ENCODE measurements around the gene PPP1R14C. TPM values are rescaled to one million over a fixed set of nuclear protein-coding genes. Genes with fewer than 3 reads are reported as not detected.
"Not testable (repeated sequence)": the region's sequence is repeated elsewhere in the genome, so short reads cannot be mapped to it uniquely, and the experiment has no call there.

The PPP1R14C gene
- total RNA-seq, 2 donors from 2014 or later: 0.95 to 1.3 TPM

GRCh38 chr6:150185732-150186117 is 42.9 kb downstream of the PPP1R14C start:
- no peak for ATAC-seq (ENCODE audit: insufficient number of reproducible peaks, low FRiP score, low read depth)
- TF ChIP-seq CTCF (IDR thresholded peaks at IDR 0.05): no peak
- H3K4me1 ChIP-seq (ENCODE audit: control insufficient read depth in 1 of 2, low read depth in 2 of 2): no peaks in the 10 kb centered on the region
- H3K27me3 ChIP-seq (replicated peaks; ENCODE audit: insufficient read depth): no peaks in the 10 kb centered on the region
- H3K36me3 ChIP-seq: no peaks in the 10 kb centered on the region
- no peak for DNase-seq (ENCODE audit: low spot score)
- H3K9me3 ChIP-seq: no peaks in the 10 kb centered on the region
- no peak overlapping the region for H3K4me3 ChIP-seq
- no peak overlapping the region for H3K27ac ChIP-seq

GRCh38 chr6:150186129-150186898 is 43.5 kb downstream of the PPP1R14C start:
- DNase-seq (ENCODE audit: low spot score) (no peak), ATAC-seq (ENCODE audit: insufficient number of reproducible peaks, low FRiP score, low read depth) (no peak)
- no peak for TF ChIP-seq CTCF (IDR thresholded peaks at IDR 0.05)
- no peaks in the 10 kb centered on the region for H3K36me3 ChIP-seq
- no peaks in the 10 kb centered on the region for H3K9me3 ChIP-seq
- no peaks in the 10 kb centered on the region for H3K4me1 ChIP-seq (ENCODE audit: control insufficient read depth in 1 of 2, low read depth in 2 of 2)
- no peaks in the 10 kb centered on the region for H3K27me3 ChIP-seq (replicated peaks; ENCODE audit: insufficient read depth)
- H3K27ac ChIP-seq: no peak overlapping the region
- no peak overlapping the region for H3K4me3 ChIP-seq

DNA sequence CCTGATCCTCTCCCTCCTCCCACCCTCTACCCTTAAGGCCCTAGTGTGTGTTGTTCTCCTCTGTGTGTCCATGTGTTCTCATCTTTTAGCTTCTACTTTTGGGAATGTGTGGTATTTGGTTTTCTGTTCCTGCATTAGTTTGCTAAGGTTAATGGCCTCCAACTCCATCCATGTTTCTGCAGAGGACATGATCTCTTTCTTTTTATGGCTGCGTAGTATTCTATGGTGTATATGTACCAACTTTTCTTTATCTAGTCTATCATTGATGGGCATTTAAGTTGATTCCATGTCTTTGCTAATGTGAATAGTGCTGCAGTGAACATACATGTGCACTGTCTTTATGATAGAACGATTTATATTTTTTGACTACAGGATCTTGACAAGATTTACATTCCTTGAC is 44.6 kb downstream of the PPP1R14C start:
- not testable (repeated sequence) for ATAC-seq (ENCODE audit: insufficient number of reproducible peaks, low FRiP score, low read depth); H3K4me1 ChIP-seq (ENCODE audit: control insufficient read depth in 1 of 2, low read depth in 2 of 2); DNase-seq (ENCODE audit: low spot score); H3K9me3 ChIP-seq; H3K36me3 ChIP-seq; H3K27me3 ChIP-seq (replicated peaks; ENCODE audit: insufficient read depth); H3K4me3 ChIP-seq; H3K27ac ChIP-seq

DNA sequence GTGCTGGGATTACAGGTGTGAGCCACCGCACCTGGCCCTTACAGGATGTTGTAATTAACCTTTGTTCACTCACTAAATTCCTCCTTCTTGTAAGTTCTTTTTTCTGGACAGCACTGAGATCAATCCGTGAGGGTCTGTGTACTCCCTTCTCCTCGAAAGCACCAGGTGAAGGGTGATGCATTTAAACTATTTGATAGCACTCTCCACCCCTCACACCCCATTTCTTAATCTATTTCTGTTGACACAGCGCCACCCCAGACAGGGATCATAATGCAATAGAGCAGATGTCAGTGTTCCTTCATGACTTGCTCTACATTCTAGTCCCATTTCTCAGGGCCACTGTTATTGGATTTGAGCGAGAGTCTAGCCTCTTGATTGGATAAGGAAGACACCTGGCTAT is 46.3 kb downstream of the PPP1R14C start:
- no peaks in the 10 kb centered on the region for H3K9me3 ChIP-seq
- no peaks in the 10 kb centered on the region for H3K4me1 ChIP-seq (ENCODE audit: control insufficient read depth in 1 of 2, low read depth in 2 of 2)
- DNase-seq (ENCODE audit: low spot score) (no peak), ATAC-seq (ENCODE audit: insufficient number of reproducible peaks, low FRiP score, low read depth) (no peak)
- H3K27me3 ChIP-seq (replicated peaks; ENCODE audit: insufficient read depth): no peaks in the 10 kb centered on the region
- no peak for TF ChIP-seq CTCF (IDR thresholded peaks at IDR 0.05)
- H3K4me3 ChIP-seq: no peak overlapping the region
- H3K36me3 ChIP-seq: no peaks in the 10 kb centered on the region
- no peak overlapping the region for H3K27ac ChIP-seq

- no peak for TF ChIP-seq CTCF (IDR thresholded peaks at IDR 0.05)
Observed at GRCh38 chr6:150191809-150192208, 49.0 kb downstream of the PPP1R14C start.

DNA sequence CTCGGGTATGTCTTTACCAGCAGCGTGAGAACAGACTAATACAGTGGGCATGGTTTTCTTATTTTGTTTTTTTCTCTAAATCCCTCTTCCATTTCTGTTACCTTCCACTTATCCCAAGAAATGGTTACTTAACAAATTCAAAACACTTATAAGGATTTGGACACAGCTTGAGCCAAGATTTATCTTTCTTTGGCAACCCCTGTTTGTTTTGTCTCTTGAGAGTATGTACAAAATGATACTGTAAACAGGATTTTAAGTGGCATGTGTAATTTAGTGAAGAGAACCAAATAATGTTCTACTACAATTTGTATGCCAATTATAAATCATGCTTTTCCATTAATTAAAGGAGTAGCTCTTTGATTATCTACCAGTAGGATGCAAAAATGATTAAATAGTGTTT is 51.4 kb downstream of the PPP1R14C start:
- DNase-seq (ENCODE audit: low spot score) (no peak), ATAC-seq (ENCODE audit: insufficient number of reproducible peaks, low FRiP score, low read depth) (no peak)
- no peak overlapping the region for H3K4me3 ChIP-seq
- no peak overlapping the region for H3K27ac ChIP-seq
- no peaks in the 10 kb centered on the region for H3K9me3 ChIP-seq
- no peaks in the 10 kb centered on the region for H3K27me3 ChIP-seq (replicated peaks; ENCODE audit: insufficient read depth)
- no peak for TF ChIP-seq CTCF (IDR thresholded peaks at IDR 0.05)
- H3K4me1 ChIP-seq (ENCODE audit: control insufficient read depth in 1 of 2, low read depth in 2 of 2): no peaks in the 10 kb centered on the region
- H3K36me3 ChIP-seq: no peaks in the 10 kb centered on the region

More at GRCh38 chr6:150191809-150192208, 49.0 kb downstream of the PPP1R14C start:
- H3K27ac ChIP-seq: no peak overlapping the region
- H3K27me3 ChIP-seq (replicated peaks; ENCODE audit: insufficient read depth): no peaks in the 10 kb centered on the region
- H3K9me3 ChIP-seq: no peaks in the 10 kb centered on the region
- DNase-seq (ENCODE audit: low spot score) (no peak), ATAC-seq (ENCODE audit: insufficient number of reproducible peaks, low FRiP score, low read depth) (no peak)
- no peaks in the 10 kb centered on the region for H3K36me3 ChIP-seq
- no peaks in the 10 kb centered on the region for H3K4me1 ChIP-seq (ENCODE audit: control insufficient read depth in 1 of 2, low read depth in 2 of 2)
- no peak overlapping the region for H3K4me3 ChIP-seq

Measured in thoracic aorta (tissue), 2 donors.